ENCODE measurements around the gene UGT2B15.
"Not testable (repeated sequence)": the region's sequence is repeated elsewhere in the genome, so short reads cannot be mapped to it uniquely, and the experiment has no call there.

UGT2B15 gene

GRCh38 chr4:68670479-68670939, at the start of gene UGT2B15:
TSS of gene UGT2B15 (minus strand) at chr4:68670652. CDS start at chr4:68670618, 34 bp downstream.
- DNase-seq (ENCODE audit: low spot score) = not testable (repeated sequence)

GRCh38 chr4:68719075-68719473, 48.6 kb upstream of the UGT2B15 start:
- DNase-seq (ENCODE audit: low spot score) = no peak

GRCh38 chr4:68718447-68719074, 48.1 kb upstream of the UGT2B15 start:
- DNase-seq (ENCODE audit: low spot score) = no peak

DNA sequence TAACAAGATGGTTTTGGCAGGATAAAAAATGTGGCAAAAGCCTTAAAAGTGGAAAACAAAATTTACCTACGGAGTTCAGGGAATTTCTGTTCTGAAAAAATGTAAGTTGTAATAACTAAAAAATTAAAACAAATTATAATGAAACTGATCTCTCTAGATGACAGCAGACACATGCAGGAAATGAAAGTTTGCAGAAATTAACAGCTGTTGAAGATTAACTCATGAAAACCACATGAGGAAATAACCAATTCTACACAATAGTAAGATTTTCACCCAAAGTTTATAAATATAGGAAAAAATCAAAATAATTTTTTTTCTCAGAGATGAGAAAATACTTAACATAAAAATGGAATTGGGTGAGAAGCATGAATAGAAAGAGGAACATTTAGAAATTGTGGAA, 47.5 kb upstream of the UGT2B15 start:
- DNase-seq (ENCODE audit: low spot score) = no peak

DNA sequence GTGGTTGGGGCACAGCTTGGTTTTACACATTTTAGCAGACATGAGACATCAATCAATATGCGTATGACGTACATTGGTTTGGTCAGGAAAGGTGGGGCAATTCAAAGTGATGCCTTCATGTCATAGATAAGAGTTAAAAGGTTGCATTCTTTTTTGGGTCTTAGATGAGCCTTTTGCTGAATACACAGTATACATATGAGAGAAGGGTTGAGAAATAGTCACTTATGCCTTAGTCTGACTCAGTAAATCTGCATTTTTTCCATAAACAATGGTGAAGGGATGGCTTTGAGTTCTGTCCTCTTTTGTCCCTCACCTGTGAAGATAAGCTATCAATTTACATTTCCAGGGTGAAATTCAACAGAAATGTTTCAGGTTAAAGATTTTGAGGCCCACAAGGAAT, 43.9 kb upstream of the UGT2B15 start:
- DNase-seq (ENCODE audit: low spot score) = no peak

DNA sequence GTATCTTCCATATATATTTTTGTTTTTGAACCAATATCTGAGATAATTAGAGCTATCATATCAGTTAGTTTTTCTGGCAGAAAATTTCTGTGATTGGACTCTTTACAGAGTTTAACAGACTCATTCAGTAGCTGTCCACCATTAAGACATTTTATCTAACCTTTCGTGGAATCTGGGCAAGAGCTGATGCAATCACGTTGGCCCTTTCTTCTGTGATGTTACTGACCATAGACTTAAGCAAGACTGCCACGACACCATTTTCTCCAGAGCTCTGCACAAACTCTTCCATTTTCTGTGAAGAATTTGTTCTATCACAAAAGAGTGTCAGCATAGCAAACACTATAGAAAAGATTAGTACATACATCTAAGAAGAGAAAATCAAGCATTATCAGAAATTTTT, 41.8 kb upstream of the UGT2B15 start:
- no peak for DNase-seq (ENCODE audit: low spot score)

GRCh38 chr4:68708566-68708965, 38.1 kb upstream of the UGT2B15 start:
- peak; percentile 20 for DNase-seq (ENCODE audit: low spot score)

GRCh38 chr4:68703168-68703567, 32.7 kb upstream of the UGT2B15 start:
- not testable (repeated sequence) for DNase-seq (ENCODE audit: low spot score)

- no peak for DNase-seq (ENCODE audit: low spot score)
Observed at GRCh38 chr4:68700152-68700551, 29.7 kb upstream of the UGT2B15 start.

DNA sequence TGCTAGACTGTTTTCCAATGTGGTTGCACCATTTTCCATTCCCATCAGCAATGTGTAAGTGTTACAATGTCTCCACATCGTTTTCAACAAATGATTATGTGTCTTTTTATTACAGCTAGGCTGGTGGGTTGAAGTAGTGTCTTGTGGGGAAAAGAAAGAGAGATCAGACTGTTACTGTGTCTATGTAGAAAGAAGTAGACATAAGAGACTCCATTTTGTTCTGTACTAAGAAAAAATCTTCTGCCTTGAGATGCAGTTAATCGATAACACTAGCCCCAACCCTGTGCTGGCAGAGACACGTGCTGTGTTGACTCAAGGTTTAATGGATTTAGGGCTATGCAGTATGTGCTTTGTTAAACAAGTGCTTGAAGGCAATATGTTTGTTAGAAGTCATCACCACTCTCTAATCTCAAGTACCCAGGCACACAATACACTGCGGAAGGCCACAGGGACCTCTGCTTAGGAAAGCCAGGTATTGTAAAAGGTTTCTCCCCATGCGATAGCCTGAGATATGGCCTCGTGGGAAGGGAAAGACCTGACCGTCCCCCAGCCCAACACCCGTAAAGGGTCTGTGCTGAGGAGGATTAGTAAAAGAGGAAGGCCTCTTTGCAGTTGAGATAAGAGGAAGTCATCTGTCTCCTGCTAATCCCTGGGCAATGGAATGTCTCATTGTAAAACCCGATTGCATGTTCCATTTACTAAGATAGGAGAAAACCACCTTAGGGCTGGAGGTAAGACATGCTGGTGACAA, 23.0 kb upstream of the UGT2B15 start:
- DNase-seq (ENCODE audit: low spot score) = no peak

DNA sequence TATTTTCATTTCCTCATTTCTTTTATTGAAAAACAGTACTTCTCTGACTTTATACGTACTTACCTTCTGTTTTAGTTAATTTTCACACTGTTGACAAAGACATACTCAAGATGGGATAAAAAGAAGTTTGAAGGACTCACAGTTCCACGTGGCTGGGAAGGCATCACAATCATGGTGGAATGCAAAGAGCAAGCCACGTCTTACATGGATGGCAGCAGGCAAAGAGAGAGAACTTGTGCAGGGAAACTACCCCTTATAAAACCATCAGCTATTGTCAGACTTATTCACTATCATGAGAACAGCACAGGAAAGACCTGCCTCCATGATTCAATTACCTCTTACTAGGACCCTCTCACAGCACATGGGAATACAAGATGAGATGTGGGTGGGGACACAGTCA, 20.7 kb upstream of the UGT2B15 start:
- no peak for DNase-seq (ENCODE audit: low spot score)

- DNase-seq (ENCODE audit: low spot score) = no peak
Observed at GRCh38 chr4:68683034-68683433, 12.6 kb upstream of the UGT2B15 start.

GRCh38 chr4:68681298-68681697, 10.8 kb upstream of the UGT2B15 start:
- not testable (repeated sequence) for DNase-seq (ENCODE audit: low spot score)

- no peak for DNase-seq (ENCODE audit: low spot score)
Observed at GRCh38 chr4:68673143-68673542, 2.7 kb upstream of the UGT2B15 start.

- not testable (repeated sequence) for DNase-seq (ENCODE audit: low spot score)
Observed at GRCh38 chr4:68671217-68671616, 765 bp upstream of the UGT2B15 start.

DNA sequence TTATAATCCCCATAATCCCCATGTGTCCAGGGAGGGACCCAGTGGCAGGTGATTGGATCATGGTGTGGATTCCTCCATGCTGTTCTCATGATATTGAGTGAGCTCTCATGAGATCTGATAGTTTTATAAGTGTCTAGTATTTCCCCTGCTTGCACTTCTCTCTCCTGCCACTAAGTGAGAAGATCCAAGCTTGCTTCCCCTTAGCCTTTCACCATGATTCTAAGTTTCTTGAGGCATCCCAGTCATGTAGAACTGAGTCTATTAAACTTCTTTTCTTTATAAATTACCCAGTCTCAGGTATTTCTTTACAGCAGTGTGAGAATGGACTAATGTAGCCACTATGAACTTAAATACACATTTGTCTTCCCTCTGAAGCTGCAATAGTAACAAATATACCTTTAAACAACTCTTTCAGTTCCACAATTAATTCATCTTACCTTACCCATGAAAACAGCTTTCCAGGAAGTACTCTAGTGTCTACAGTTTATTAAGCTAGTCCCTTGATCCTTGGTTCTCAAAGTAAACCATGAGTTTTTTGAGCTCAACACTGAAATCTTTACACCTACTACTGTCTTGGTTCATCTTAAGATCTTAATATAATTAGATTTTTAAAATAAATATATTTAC, 1.8 kb downstream of the UGT2B15 start:
- DNase-seq (ENCODE audit: low spot score) = not testable (repeated sequence)

GRCh38 chr4:68667551-68667950, 2.9 kb downstream of the UGT2B15 start:
- DNase-seq (ENCODE audit: low spot score) = peak; percentile 68

GRCh38 chr4:68664721-68665120, 5.7 kb downstream of the UGT2B15 start:
- DNase-seq (ENCODE audit: low spot score) = not testable (repeated sequence)

DNA sequence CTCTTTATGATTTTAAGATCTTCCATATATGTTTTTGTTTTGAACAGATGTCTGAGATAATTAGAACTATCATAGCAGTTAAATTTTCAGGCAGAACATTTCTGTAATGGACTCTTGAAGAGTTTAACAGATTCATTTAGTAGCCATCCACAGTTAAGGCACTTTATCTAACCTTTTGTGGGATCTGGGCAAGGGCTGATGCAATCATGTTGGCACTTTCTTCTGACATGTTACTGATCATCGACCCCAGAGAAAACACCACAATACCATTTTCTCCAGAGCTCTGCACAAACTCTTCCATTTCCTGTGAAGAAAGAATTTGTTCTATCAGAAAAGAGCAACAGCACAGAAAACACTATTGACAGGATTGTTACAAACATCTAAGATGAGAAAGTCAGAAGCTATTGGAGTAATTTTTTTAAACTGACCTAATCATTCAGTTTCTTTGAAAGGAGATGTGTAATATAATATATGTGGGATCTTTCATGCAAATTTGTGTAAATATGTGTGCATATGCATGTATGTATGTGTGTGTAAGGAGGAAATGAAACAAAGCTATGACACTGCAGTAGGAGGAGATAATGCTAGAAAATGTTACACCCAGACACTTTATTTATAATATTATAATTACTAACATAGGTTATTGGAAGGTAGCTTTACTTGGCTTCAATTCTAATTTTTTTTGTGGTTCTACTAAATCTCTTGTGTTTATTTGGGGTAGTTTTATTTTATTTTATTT, 7.4 kb downstream of the UGT2B15 start:
- DNase-seq (ENCODE audit: low spot score) = not testable (repeated sequence)

GRCh38 chr4:68658672-68659071, 11.8 kb downstream of the UGT2B15 start:
- no peak for DNase-seq (ENCODE audit: low spot score)

DNA sequence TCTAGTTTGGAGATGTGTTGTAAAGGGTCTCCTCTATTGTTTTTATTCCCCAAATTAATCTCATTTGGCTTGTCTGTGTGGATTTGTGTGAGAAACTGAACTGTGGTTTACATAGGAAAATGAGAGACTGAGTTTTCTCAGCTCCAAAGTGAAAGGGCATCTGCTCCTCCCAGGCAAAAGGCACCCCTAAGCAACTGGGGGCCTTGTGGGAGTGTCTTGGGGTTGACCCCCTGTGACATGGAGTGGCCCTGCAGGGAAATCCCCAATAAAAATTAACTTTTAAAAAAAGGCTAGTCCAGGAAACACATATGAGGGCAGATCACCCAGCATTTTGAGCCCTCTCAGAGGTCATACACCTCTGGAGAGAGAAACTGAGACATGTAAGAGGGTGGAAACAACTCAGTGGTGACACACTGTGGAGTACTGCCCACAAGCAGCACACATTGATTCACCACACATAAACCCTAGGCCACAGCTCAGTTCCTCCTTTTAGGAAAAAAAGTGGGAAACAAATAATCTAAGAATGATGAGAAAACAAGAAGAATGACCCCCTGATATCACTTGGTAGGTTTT, 13.3 kb downstream of the UGT2B15 start:
- not testable (repeated sequence) for DNase-seq (ENCODE audit: low spot score)

DNA sequence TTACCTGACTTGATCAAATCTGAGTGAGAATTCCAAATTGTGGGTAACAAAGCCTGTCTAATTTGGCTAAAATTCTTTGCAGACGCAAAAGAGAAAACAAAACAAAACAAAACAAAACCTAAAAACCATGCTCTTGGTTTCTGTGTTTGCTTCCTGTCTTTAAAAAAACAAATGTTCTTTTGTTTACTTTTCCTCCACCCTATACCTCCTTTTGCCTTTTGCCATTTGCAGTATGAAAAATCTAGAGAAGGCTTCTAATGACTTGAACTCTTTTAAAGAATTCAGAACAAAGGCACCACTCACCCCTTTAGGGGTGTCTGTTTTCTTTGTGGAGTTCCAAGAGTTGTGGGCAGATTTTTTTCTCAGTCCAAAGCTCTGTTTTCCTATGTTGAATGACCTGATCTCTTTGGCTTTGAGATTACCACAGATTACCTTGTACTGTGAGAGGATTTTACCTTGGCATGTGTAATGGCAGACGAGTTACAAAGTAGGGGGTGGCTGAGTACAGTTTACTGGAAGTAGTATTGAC, 13.9 kb downstream of the UGT2B15 start:
- DNase-seq (ENCODE audit: low spot score) = peak; percentile 26

Data from kidney tubule cell (primary cell).